ENCODE measurements around the gene MRPL14. TPM values are rescaled to one million over a fixed set of nuclear protein-coding genes. Genes with fewer than 3 reads are reported as not detected.
"Not testable (repeated sequence)": the region's sequence is repeated elsewhere in the genome, so short reads cannot be mapped to it uniquely, and the experiment has no call there.

The MRPL14 gene
- total RNA-seq, 4 donors from 2014 or later: 8.8 to 36.6 (median 18.9) TPM

DNA sequence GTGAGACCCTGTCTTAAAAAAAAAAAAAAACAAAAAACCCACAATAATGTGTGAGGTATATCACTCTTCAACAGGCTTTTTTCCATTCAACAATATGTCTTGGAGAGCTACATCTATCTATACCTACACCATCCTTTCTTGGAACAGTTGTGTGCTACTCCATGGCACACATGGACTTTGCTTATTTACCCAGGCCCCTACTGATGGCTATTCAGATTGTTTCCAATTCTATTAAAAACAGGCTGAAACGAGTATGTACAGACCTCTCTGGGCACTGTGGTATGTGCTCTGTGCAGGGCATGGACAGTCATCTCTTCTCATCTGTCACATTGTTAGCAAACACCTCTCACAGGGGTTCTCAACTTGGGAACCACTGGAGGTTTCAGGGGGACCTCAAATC, 28.1 kb downstream of the MRPL14 start:
- H3K4me3 ChIP-seq: no peak overlapping the region
- DNase-seq (ENCODE audit: low spot score in 2 of 2): no peak
- H3K9me3 ChIP-seq: no peaks in the 10 kb centered on the region
- 29 to 57% methylated on average over 1 of the region's 1 CpG for WGBS, 2 donors
- H3K36me3 ChIP-seq: peaks cover 0 to 30% (median 0%) of the 10 kb centered on the region in 3 donors
- peaks cover 0 to 8% (median 0%) of the 10 kb centered on the region in 4 donors for H3K4me1 ChIP-seq
- H3K27ac ChIP-seq: no peak overlapping the region
- no peaks in the 10 kb centered on the region for H3K27me3 ChIP-seq
- TF ChIP-seq POLR2A (IDR thresholded peaks at IDR 0.05) (no peak), EP300 (IDR thresholded peaks at IDR 0.05) (no peak)
- TF ChIP-seq, protein P1, sequence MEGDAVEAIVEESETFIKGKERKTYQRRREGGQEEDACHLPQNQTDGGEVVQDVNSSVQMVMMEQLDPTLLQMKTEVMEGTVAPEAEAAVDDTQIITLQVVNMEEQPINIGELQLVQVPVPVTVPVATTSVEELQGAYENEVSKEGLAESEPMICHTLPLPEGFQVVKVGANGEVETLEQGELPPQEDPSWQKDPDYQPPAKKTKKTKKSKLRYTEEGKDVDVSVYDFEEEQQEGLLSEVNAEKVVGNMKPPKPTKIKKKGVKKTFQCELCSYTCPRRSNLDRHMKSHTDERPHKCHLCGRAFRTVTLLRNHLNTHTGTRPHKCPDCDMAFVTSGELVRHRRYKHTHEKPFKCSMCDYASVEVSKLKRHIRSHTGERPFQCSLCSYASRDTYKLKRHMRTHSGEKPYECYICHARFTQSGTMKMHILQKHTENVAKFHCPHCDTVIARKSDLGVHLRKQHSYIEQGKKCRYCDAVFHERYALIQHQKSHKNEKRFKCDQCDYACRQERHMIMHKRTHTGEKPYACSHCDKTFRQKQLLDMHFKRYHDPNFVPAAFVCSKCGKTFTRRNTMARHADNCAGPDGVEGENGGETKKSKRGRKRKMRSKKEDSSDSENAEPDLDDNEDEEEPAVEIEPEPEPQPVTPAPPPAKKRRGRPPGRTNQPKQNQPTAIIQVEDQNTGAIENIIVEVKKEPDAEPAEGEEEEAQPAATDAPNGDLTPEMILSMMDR (IDR thresholded peaks at IDR 0.05): no peak

DNA sequence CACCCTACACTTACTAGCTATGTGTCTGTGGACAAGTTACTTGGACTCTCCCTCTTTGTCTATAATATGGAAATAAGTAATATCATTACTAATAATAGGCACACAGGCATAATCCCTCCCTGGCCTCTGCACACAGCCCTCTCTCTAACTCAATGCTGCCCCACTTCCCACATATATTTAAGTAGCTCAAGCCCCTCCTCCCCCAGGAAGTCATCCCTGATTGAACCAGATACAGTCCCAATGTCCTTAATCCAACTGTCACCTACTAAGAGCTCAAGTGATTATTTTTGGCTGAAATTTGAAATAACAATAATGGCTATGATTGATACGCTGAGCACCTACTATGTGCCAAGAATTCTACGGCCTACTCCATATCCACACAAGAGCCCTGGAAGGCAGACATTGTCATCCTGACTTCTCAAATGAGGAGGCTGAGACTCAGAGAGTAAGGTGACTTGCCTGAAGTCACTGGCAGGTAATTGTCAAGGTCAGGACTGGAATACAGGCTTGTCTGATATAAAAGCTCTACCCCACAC, 29.4 kb downstream of the MRPL14 start:
- no peak overlapping the region for H3K27ac ChIP-seq
- 89 to 94% methylated on average over 2 of the region's 2 CpGs for WGBS, 2 donors

DNA sequence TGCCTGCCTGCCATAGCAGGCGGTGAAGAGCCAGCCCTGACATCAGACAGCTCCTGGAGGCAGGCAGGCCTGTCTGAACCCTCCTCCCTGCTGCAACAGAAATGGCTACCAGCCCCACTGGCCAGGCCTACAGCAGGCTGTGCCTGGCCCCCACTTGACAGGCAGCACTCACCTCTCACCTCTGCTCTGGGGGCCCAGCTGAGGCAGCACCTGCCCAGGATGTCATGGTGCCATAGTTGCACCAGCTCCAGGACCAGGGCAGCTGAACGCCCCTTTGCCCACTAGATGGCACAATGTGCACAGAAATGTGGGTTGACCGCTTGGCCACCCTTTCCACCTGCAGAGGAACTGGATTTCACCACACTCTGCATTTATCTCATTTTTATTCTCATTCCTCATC, 30.6 kb downstream of the MRPL14 start:
- TF ChIP-seq, protein P1 (IDR thresholded peaks at IDR 0.05): peak; percentile 61 to 86 (median 73)
- TF ChIP-seq EP300 (IDR thresholded peaks at IDR 0.05): peak in 1 of 2 donors; percentile 12
- no peak for TF ChIP-seq POLR2A (IDR thresholded peaks at IDR 0.05)
- Histone ChIP-seq H3K9me3 (no peaks in the 10 kb centered on the region), H3K27me3 (no peaks in the 10 kb centered on the region), H3K4me3 (no peak overlapping the region), H3K36me3 (peaks cover 0 to 22% (median 0%) of the 10 kb centered on the region in 3 donors), H3K27ac (no peak overlapping the region), H3K4me1 (no peaks in the 10 kb centered on the region)
- 28 to 42% methylated on average over 2 to 3 of the region's 3 CpGs for WGBS, 2 donors
- DNase-seq (ENCODE audit: low spot score in 2 of 2): peak; percentile 65 to 77

More for the DNA sequence above, 29.4 kb downstream of the MRPL14 start:
- Histone ChIP-seq H3K4me1 (no peaks in the 10 kb centered on the region), H3K27me3 (no peaks in the 10 kb centered on the region), H3K4me3 (no peak overlapping the region), H3K9me3 (no peaks in the 10 kb centered on the region), H3K36me3 (peaks cover 0 to 25% (median 0%) of the 10 kb centered on the region in 3 donors)
- DNase-seq (ENCODE audit: low spot score in 2 of 2): no peak
- TF ChIP-seq POLR2A (IDR thresholded peaks at IDR 0.05): no peak
- TF ChIP-seq, protein P1 (IDR thresholded peaks at IDR 0.05): no peak
- TF ChIP-seq EP300 (IDR thresholded peaks at IDR 0.05): no peak

DNA sequence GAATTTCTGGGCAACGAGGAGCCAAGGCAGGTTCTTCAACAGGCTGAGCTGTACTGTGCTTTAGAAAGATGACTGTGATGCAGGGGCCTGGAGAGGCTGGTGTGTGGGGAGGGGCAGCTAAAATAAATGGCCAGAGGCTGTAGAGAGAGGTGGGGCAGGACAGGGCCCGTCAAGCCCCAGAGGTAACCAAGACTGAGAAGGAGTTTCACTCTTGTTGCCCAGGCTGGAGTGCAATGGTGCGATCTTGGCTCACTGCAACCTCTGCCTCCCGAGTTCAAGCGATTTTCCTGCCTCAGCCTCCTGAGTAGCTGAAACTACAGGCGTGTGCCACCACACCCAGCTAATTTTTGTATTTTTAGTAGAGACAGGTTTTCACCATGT, 32.0 kb downstream of the MRPL14 start:
- not testable (repeated sequence) for H3K27me3 ChIP-seq; H3K27ac ChIP-seq; H3K4me3 ChIP-seq; DNase-seq (ENCODE audit: low spot score in 2 of 2); H3K9me3 ChIP-seq; H3K4me1 ChIP-seq
- H3K36me3 ChIP-seq: peaks cover 0 to 15% (median 0%) of the 10 kb centered on the region in 3 donors
- WGBS, 2 donors: 80 to 86% methylated on average over 6 of the region's 6 CpGs

DNA sequence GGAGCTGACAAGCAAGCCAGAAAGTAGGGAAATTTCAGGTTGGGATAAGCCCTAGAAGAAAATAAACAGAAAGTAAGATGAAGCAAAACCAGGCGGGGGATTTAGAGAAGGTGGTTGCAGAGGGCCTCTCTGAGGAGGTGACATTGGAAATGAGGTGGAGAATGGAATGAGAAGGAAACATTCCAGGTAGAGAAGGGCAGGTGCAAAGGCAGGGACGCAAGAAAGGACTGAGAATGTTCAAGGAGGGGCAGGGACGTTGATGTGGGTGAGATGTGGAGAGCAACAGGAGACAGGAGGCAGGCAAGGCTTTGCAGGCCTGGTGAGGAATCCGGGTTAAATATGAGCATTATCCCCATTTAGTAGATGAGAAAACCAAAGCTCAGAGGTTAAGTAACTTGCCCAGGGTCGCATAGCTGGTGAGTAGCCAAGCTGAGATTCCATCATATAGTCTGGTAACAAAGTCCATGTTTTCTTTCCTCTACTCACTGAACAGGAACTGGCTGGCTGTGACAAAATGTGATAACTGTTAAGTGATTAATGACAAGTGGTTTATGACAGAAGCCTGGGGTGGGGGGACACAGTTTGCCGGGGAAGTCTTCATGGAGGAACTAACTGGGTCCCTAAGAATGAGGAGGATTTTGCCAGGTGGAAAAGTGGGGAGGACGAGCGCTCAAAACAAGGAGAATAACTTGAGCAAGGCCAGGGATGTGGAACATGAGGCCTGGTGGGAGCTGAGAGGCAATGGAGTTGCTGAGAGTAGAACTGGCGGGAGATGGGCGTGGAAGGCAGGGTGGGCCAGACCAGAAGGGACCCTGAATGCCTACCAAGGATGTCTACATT, 32.6 kb downstream of the MRPL14 start:
- H3K9me3 ChIP-seq: no peaks in the 10 kb centered on the region
- H3K27me3 ChIP-seq: no peaks in the 10 kb centered on the region
- no peak for DNase-seq (ENCODE audit: low spot score in 2 of 2)
- no peak overlapping the region for H3K27ac ChIP-seq
- H3K4me1 ChIP-seq: no peaks in the 10 kb centered on the region
- WGBS, 2 donors: 76 to 79% methylated on average over 10 of the region's 10 CpGs
- H3K36me3 ChIP-seq: peaks cover 0 to 12% (median 0%) of the 10 kb centered on the region in 3 donors
- TF ChIP-seq, protein P1 (IDR thresholded peaks at IDR 0.05): no peak
- TF ChIP-seq POLR2A (IDR thresholded peaks at IDR 0.05): no peak
- no peak for TF ChIP-seq EP300 (IDR thresholded peaks at IDR 0.05)
- no peak overlapping the region for H3K4me3 ChIP-seq

Data from tibial nerve (tissue), 4 donors.